Trophoblast cell (in vitro differentiated cells and primary cell): ENCODE data around the gene SLC16A13.

Source experiments
- DNase-seq, 2 donors: peaks; one replicate each; pipeline ENCODE4 v3.0.0-alpha.2; 2016
- H2AFZ ChIP-seq: 2 replicates; pipeline ENCODE4 v1.6.1; 2013; ENCODE audit warnings: low read length, moderate library complexity, mild to moderate bottlenecking; ENCODE audit not compliant: insufficient read depth, poor library complexity
- H2AK5ac ChIP-seq: 2 replicates; pipeline ENCODE4 v1.6.1; 2013; ENCODE audit warnings: mild to moderate bottlenecking, low read length
- H2BK120ac ChIP-seq: 2 replicates; pipeline ENCODE4 v1.6.1; 2013; ENCODE audit warnings: low read length, mild to moderate bottlenecking, moderate library complexity; ENCODE audit not compliant: insufficient read depth, poor library complexity
- H2BK12ac ChIP-seq: 2 replicates; pipeline ENCODE4 v1.6.1; 2013; ENCODE audit warnings: mild to moderate bottlenecking, low read length, moderate library complexity
- H2BK5ac ChIP-seq: 2 replicates; pipeline ENCODE4 v1.6.1; 2013; ENCODE audit warnings: low read length, low read depth, moderate library complexity, mild to moderate bottlenecking; ENCODE audit not compliant: poor library complexity
- H3K14ac ChIP-seq: 2 replicates; pipeline ENCODE4 v1.6.1; 2013; ENCODE audit warnings: mild to moderate bottlenecking, low read length
- H3K18ac ChIP-seq: 2 replicates; pipeline ENCODE4 v1.6.1; 2013; ENCODE audit warnings: mild to moderate bottlenecking, low read length
- H3K23ac ChIP-seq: 2 replicates; pipeline ENCODE4 v1.6.1; 2013; ENCODE audit warnings: low read length
- H3K27ac ChIP-seq: 2 replicates; pipeline ENCODE4 v1.5.1; 2013; ENCODE audit warnings: low read depth, mild to moderate bottlenecking, inconsistent platforms, low read length, moderate library complexity
- H3K27me3 ChIP-seq: 2 replicates; pipeline ENCODE4 v1.6.1; 2013; ENCODE audit warnings: inconsistent platforms, mild to moderate bottlenecking, low read length, moderate library complexity; ENCODE audit not compliant: insufficient read depth
- H3K36me3 ChIP-seq, 2 experiments: 1 replicate in 1 of 2; 2 replicates in 1 of 2; pipeline ENCODE4 v1.6.1; 2013; ENCODE audit warnings: low read length in 2 of 2, mild to moderate bottlenecking in 2 of 2, moderate library complexity in 1 of 2; ENCODE audit not compliant: insufficient read depth in 2 of 2, control insufficient read depth in 1 of 2
- H3K4ac ChIP-seq: 2 replicates; pipeline ENCODE4 v1.6.1; 2013; ENCODE audit warnings: low read depth, mild to moderate bottlenecking, low read length, moderate library complexity
- H3K4me1 ChIP-seq, 2 experiments: 1 replicate in 1 of 2; 2 replicates in 1 of 2; pipeline ENCODE4 v1.6.1; 2013; ENCODE audit warnings: low read length in 2 of 2, mild to moderate bottlenecking in 2 of 2, moderate library complexity in 1 of 2; ENCODE audit not compliant: insufficient read depth in 2 of 2, control insufficient read depth in 1 of 2
- H3K4me2 ChIP-seq: 2 replicates; pipeline ENCODE4 v1.6.1; 2013; ENCODE audit warnings: inconsistent platforms, mild to moderate bottlenecking, low read length, moderate library complexity
- H3K4me3 ChIP-seq: 2 replicates; pipeline ENCODE4 v1.5.1; 2013; ENCODE audit warnings: mild to moderate bottlenecking, low read depth, low read length, inconsistent platforms
- H3K79me1 ChIP-seq: one replicate; pipeline ENCODE4 v1.6.1; 2013; ENCODE audit warnings: low read length
- H3K79me2 ChIP-seq: 2 replicates; pipeline ENCODE4 v1.6.1; 2013; ENCODE audit warnings: low read length, mild to moderate bottlenecking; ENCODE audit not compliant: control insufficient read depth, insufficient read depth, poor library complexity
- H3K9ac ChIP-seq: 2 replicates; pipeline ENCODE4 v1.6.1; 2013; ENCODE audit warnings: mild to moderate bottlenecking, low read length
- H3K9me3 ChIP-seq: 2 replicates; pipeline ENCODE4 v1.6.1; 2013; ENCODE audit warnings: low read depth, mild to moderate bottlenecking, control low read depth, inconsistent platforms, low read length; ENCODE audit not compliant: insufficient read depth
- H4K12ac ChIP-seq: 2 replicates; pipeline ENCODE4 v1.6.1; 2013; ENCODE audit warnings: low read depth, mild to moderate bottlenecking, low read length, moderate library complexity
- H4K8ac ChIP-seq: 2 replicates; pipeline ENCODE4 v1.6.1; 2013; ENCODE audit warnings: low read depth, mild to moderate bottlenecking, low read length, moderate library complexity
- H4K91ac ChIP-seq: one replicate; pipeline ENCODE4 v1.6.1; 2013; ENCODE audit warnings: low read depth, mild to moderate bottlenecking, low read length, moderate library complexity
- WGBS: extraction: QIAGEN DNeasy Blood & Tissue Kit; methylation state at CpG from one replicate; pipeline ENCODE4 v1.1.7; 2013; ENCODE audit warnings: missing lambda C conversion rate; ENCODE audit not compliant: insufficient read length, insufficient coverage; ENCODE audit errors: extremely low coverage; 5-methylcytosine and 5-hydroxymethylcytosine counted together

The SLC16A13 gene

GRCh38 chr17:7010523-7010922, 25.3 kb upstream of the SLC16A13 start:
- peak overlapping the region; percentile 12 for H3K9ac ChIP-seq
- peaks cover 8 to 11% of the 10 kb centered on the region in 2 experiments for H3K36me3 ChIP-seq
- no peaks in the 10 kb centered on the region for H3K27me3 ChIP-seq
- H2AFZ ChIP-seq: no peak overlapping the region
- H3K14ac ChIP-seq: no peak overlapping the region
- H3K18ac ChIP-seq: no peak overlapping the region
- peaks cover 20% of the 10 kb centered on the region for H3K79me1 ChIP-seq
- no peak overlapping the region for H3K23ac ChIP-seq
- H3K4me3 ChIP-seq: no peak overlapping the region
- H4K8ac ChIP-seq: no peak overlapping the region
- no peak overlapping the region for H3K4me2 ChIP-seq
- no peak for DNase-seq
- no peak overlapping the region for H3K27ac ChIP-seq
- no peak overlapping the region for H2BK12ac ChIP-seq
- H3K9me3 ChIP-seq: no peaks in the 10 kb centered on the region
- no peak overlapping the region for H2AK5ac ChIP-seq
- no peak overlapping the region for H2BK120ac ChIP-seq
- peaks cover 14% of the 10 kb centered on the region for H3K79me2 ChIP-seq
- H3K4me1 ChIP-seq: peaks cover 9 to 18% of the 10 kb centered on the region in 2 experiments
- no peak overlapping the region for H4K12ac ChIP-seq
- H4K91ac ChIP-seq: no peak overlapping the region
- no CpG with 5 or more reads among the region's 2 CpGs for WGBS
- H3K4ac ChIP-seq: peak overlapping the region; percentile 46
- H2BK5ac ChIP-seq: no peak overlapping the region

GRCh38 chr17:7011415-7011814, 24.4 kb upstream of the SLC16A13 start:
- Histone ChIP-seq H3K23ac (no peak overlapping the region), H3K4me3 (no peak overlapping the region), H3K79me1 (peaks cover 20% of the 10 kb centered on the region), H3K9me3 (no peaks in the 10 kb centered on the region), H3K4me2 (peak overlapping the region; percentile 95), H2BK5ac (no peak overlapping the region), H4K12ac (no peak overlapping the region), H2AK5ac (no peak overlapping the region), H2AFZ (no peak overlapping the region), H3K4me1 (peaks cover 11 to 20% of the 10 kb centered on the region in 2 experiments), H2BK120ac (no peak overlapping the region), H4K8ac (no peak overlapping the region), H2BK12ac (no peak overlapping the region), H3K27ac (no peak overlapping the region), H3K4ac (peak overlapping the region; percentile 17), H3K36me3 (peaks cover 9 to 10% of the 10 kb centered on the region in 2 experiments), H3K9ac (no peak overlapping the region), H4K91ac (no peak overlapping the region), H3K18ac (no peak overlapping the region), H3K14ac (no peak overlapping the region), H3K27me3 (no peaks in the 10 kb centered on the region), H3K79me2 (peaks cover 14% of the 10 kb centered on the region)
- no CpG with 5 or more reads among the region's 14 CpGs for WGBS
- DNase-seq: no peak

GRCh38 chr17:7011942-7012254, 23.9 kb upstream of the SLC16A13 start:
- Histone ChIP-seq H3K9me3 (no peaks in the 10 kb centered on the region), H3K79me1 (peaks cover 20% of the 10 kb centered on the region), H3K4ac (peak overlapping the region; percentile 68), H3K27ac (peak overlapping the region; percentile 95), H2AK5ac (no peak overlapping the region), H3K14ac (no peak overlapping the region), H3K4me1 (peaks cover 11 to 20% of the 10 kb centered on the region in 2 experiments), H3K4me3 (peak overlapping the region; percentile 99), H3K79me2 (peaks cover 14% of the 10 kb centered on the region), H3K36me3 (peaks cover 9 to 14% of the 10 kb centered on the region in 2 experiments), H2BK120ac (no peak overlapping the region), H2BK12ac (no peak overlapping the region), H2AFZ (no peak overlapping the region), H4K8ac (no peak overlapping the region), H4K12ac (no peak overlapping the region), H3K9ac (peak overlapping the region; percentile 45), H3K27me3 (no peaks in the 10 kb centered on the region), H2BK5ac (no peak overlapping the region), H3K4me2 (peak overlapping the region; percentile 95), H3K23ac (no peak overlapping the region), H3K18ac (no peak overlapping the region), H4K91ac (no peak overlapping the region)
- no CpG with 5 or more reads among the region's 6 CpGs for WGBS
- DNase-seq: no peak

GRCh38 chr17:7014261-7014994, 21.4 kb upstream of the SLC16A13 start:
- Histone ChIP-seq H3K14ac (peak overlapping the region; percentile 79), H3K79me1 (peaks cover 20% of the 10 kb centered on the region), H3K23ac (no peak overlapping the region), H2BK5ac (peak overlapping the region; percentile 70), H3K27ac (peak overlapping the region; percentile 86), H4K12ac (peak overlapping the region; percentile 89), H3K9ac (peak overlapping the region; percentile 75), H2AFZ (peak overlapping the region; percentile 81), H3K36me3 (peaks cover 15 to 20% of the 10 kb centered on the region in 2 experiments), H3K4ac (peak overlapping the region; percentile 38), H3K18ac (peak overlapping the region; percentile 70), H4K8ac (peak overlapping the region; percentile 95), H4K91ac (peak overlapping the region; percentile 79), H2BK120ac (peak overlapping the region; percentile 23), H3K27me3 (no peaks in the 10 kb centered on the region), H2BK12ac (no peak overlapping the region), H3K4me1 (peaks cover 11 to 20% of the 10 kb centered on the region in 2 experiments), H2AK5ac (peak overlapping the region; percentile 31), H3K4me2 (peak overlapping the region; percentile 95), H3K4me3 (peak overlapping the region; percentile 75), H3K79me2 (peaks cover 14% of the 10 kb centered on the region), H3K9me3 (no peaks in the 10 kb centered on the region)
- DNase-seq: peak; percentile 97 to 98
- no CpG with 5 or more reads among the region's 75 CpGs for WGBS
